Measurements from ENCODE around the gene MRAS. TPM values are rescaled to one million over a fixed set of nuclear protein-coding genes. Genes with fewer than 3 reads are reported as not detected.
"Not testable (repeated sequence)": the region's sequence is repeated elsewhere in the genome, so short reads cannot be mapped to it uniquely, and the experiment has no call there.

The MRAS gene
- total RNA-seq, 2 experiments from 2014 or later, result 0.10 to 0.19 TPM

- Mint-ChIP-seq H3K4me1 (ENCODE audit: low read depth) (no peaks in the 10 kb centered on the region), H3K4me3 (no peak overlapping the region), H3K27ac (no peak overlapping the region), H3K27me3 (no peaks in the 10 kb centered on the region), H3K36me3 (no peaks in the 10 kb centered on the region), H3K9me3 (no peaks in the 10 kb centered on the region)
- ChIA-PET CTCF (interaction anchor here (1.1 kb wide), 1 partner anchor 34 kb away, joined by 3 read pairs; the partner anchor contains the start of gene ESYT3), POLR2A (no interaction called here)
- intact Hi-C loops (cut with micrococcal nuclease), result no loop called here
- no peak for DNase-seq
Measured at GRCh38 chr3:138399766-138400165, 51.4 kb downstream of the MRAS start.

GRCh38 chr3:138400651-138401070, 52.3 kb downstream of the MRAS start:
- H3K4me1 Mint-ChIP-seq (ENCODE audit: low read depth), result no peaks in the 10 kb centered on the region
- H3K36me3 Mint-ChIP-seq, result no peaks in the 10 kb centered on the region
- DNase-seq, result no peak
- intact Hi-C loops (cut with micrococcal nuclease), result no loop called here
- ChIA-PET CTCF (no interaction called here), POLR2A (no interaction called here)
- H3K9me3 Mint-ChIP-seq, result no peaks in the 10 kb centered on the region
- H3K27me3 Mint-ChIP-seq, result no peaks in the 10 kb centered on the region
- no peak overlapping the region for H3K4me3 Mint-ChIP-seq
- H3K27ac Mint-ChIP-seq, result no peak overlapping the region

DNA sequence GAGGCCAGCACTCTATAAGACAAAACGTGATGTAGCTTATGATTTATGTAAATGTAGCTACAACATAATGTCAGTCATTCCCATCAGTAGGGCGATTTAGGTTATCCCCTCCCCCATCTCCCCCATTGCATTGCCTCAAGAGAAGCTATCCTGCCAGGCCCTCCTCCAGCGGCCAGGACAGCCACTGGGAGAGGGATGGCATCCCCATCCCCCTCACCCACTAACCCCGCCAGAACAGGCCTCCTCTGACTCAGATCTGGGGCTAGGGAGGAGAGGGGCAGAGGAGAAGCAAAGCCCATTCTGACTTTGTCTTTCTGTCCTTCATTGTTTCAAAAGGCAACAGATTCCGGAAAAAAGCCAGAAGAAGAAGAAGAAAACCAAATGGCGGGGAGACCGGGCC, 53.5 kb downstream of the MRAS start:
- H3K4me1 Mint-ChIP-seq (ENCODE audit: low read depth), result no peaks in the 10 kb centered on the region
- DNase-seq, result no peak
- H3K36me3 Mint-ChIP-seq, result no peaks in the 10 kb centered on the region
- no peak overlapping the region for H3K27ac Mint-ChIP-seq
- peaks cover 2% of the 10 kb centered on the region for H3K27me3 Mint-ChIP-seq
- no peak overlapping the region for H3K4me3 Mint-ChIP-seq
- ChIA-PET POLR2A (no interaction called here), CTCF (no interaction called here)
- intact Hi-C loops (cut with micrococcal nuclease), result no loop called here
- H3K9me3 Mint-ChIP-seq, result no peaks in the 10 kb centered on the region

DNA sequence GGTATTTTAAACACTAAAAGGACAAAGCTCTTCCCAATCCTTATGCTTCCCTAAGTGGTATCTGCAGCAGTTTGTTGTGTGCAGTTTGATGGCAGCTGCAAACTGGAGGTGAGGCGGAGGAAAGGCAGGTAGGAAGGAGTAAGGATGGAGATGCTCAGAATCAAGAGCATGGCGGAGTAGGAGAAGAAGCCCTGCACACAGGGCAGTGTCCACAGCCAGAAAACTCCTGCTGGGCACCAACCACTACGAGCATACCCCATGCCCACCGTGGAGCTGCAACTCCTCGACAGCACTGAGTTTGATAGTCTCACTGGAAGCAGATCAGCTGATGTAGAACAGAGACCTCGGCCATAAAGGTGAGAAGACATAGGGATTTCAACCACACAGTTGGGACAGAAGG, 55.7 kb downstream of the MRAS start:
- no peaks in the 10 kb centered on the region for H3K9me3 Mint-ChIP-seq
- H3K4me3 Mint-ChIP-seq, result no peak overlapping the region
- no peak overlapping the region for H3K27ac Mint-ChIP-seq
- DNase-seq, result no peak
- H3K4me1 Mint-ChIP-seq (ENCODE audit: low read depth), result no peaks in the 10 kb centered on the region
- H3K27me3 Mint-ChIP-seq, result peaks cover 2% of the 10 kb centered on the region
- no peaks in the 10 kb centered on the region for H3K36me3 Mint-ChIP-seq
- POLR2A ChIA-PET, result no interaction called here
- CTCF ChIA-PET, result interaction anchor here (1.1 kb wide), 1 partner anchor 285 kb away, joined by 3 read pairs; no protein-coding TSS in a partner anchor
- intact Hi-C loops (cut with micrococcal nuclease), result no loop called here

DNA sequence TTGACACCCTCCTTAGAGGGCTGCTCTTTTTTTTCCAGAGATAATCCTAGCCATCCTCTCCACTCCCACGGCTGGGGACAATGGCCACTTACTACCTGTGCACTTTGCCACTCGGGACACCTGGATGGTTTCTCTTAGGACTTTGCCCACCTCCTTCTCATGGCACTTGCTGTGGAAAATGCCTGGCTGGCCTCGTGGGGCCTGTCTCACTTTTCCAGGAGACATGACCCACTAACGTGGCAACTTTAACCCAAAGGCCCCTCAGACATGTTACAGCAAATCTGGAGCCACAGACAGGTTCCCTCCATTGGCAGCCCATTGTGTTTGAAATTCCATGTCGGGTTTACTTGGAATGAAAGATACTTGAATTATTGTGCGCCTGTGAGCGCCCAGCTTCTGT, 56.6 kb downstream of the MRAS start:
- ChIA-PET POLR2A (no interaction called here), CTCF (interaction anchor here (1.2 kb wide), 1 partner anchor 12 kb away, joined by 5 read pairs; no protein-coding TSS in a partner anchor)
- peaks cover 2% of the 10 kb centered on the region for H3K27me3 Mint-ChIP-seq
- H3K9me3 Mint-ChIP-seq, result no peaks in the 10 kb centered on the region
- no peak overlapping the region for H3K27ac Mint-ChIP-seq
- no peaks in the 10 kb centered on the region for H3K36me3 Mint-ChIP-seq
- DNase-seq, result no peak
- H3K4me1 Mint-ChIP-seq (ENCODE audit: low read depth), result no peaks in the 10 kb centered on the region
- intact Hi-C loops (cut with micrococcal nuclease), result no loop called here
- no peak overlapping the region for H3K4me3 Mint-ChIP-seq

- Mint-ChIP-seq H3K27me3 (peaks cover 2% of the 10 kb centered on the region), H3K4me1 (ENCODE audit: low read depth) (no peaks in the 10 kb centered on the region), H3K36me3 (no peaks in the 10 kb centered on the region), H3K27ac (no peak overlapping the region), H3K4me3 (no peak overlapping the region), H3K9me3 (no peaks in the 10 kb centered on the region)
- CTCF ChIA-PET, result interaction anchor here (1.2 kb wide), 1 partner anchor 12 kb away, joined by 5 read pairs; no protein-coding TSS in a partner anchor
- intact Hi-C loops (cut with micrococcal nuclease), result no loop called here
- POLR2A ChIA-PET, result no interaction called here
- DNase-seq, result no peak
Measured at GRCh38 chr3:138405486-138405885, 57.1 kb downstream of the MRAS start.

DNA sequence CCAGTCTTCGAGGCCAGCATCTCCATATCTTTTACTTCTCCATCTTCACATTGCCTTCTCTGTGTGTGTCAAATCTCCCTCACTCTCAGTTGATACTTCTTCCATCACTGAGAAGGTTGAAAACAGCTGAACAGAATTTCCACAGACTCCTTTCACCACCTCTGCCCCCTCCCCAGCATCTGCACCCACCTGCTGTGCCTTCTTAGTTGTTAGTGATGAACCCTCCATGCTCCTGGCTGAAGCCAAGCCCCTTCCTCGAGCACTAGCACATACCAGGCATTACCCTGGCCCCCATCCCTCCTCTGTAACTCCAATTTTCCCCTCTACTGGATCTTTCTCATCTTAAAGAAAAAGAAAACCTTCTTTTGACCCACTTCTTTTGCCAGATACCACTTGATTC, 58.2 kb downstream of the MRAS start:
- Mint-ChIP-seq H3K36me3 (no peaks in the 10 kb centered on the region), H3K27me3 (peaks cover 2% of the 10 kb centered on the region), H3K27ac (no peak overlapping the region), H3K9me3 (no peaks in the 10 kb centered on the region), H3K4me1 (ENCODE audit: low read depth) (no peaks in the 10 kb centered on the region), H3K4me3 (no peak overlapping the region)
- intact Hi-C loops (cut with micrococcal nuclease), result no loop called here
- POLR2A ChIA-PET, result no interaction called here
- CTCF ChIA-PET, result interaction anchor here (1.5 kb wide), 1 partner anchor 517 kb away, joined by 3 read pairs; no protein-coding TSS in a partner anchor
- DNase-seq, result no peak

GRCh38 chr3:138407236-138407907, 59.0 kb downstream of the MRAS start:
- H3K27me3 Mint-ChIP-seq, result peaks cover 2% of the 10 kb centered on the region
- DNase-seq, result no peak
- POLR2A ChIA-PET, result no interaction called here
- H3K4me3 Mint-ChIP-seq, result no peak overlapping the region
- no peaks in the 10 kb centered on the region for H3K4me1 Mint-ChIP-seq (ENCODE audit: low read depth)
- CTCF ChIA-PET, result interaction anchor here (1.5 to 2.2 kb wide), 2 partner anchors 10 to 516 kb away, joined by 3 to 14 read pairs; no protein-coding TSS in a partner anchor
- H3K9me3 Mint-ChIP-seq, result no peaks in the 10 kb centered on the region
- H3K27ac Mint-ChIP-seq, result no peak overlapping the region
- H3K36me3 Mint-ChIP-seq, result no peaks in the 10 kb centered on the region
- intact Hi-C loops (cut with micrococcal nuclease), result no loop called here

GRCh38 chr3:138408751-138409570, 60.6 kb downstream of the MRAS start:
- Mint-ChIP-seq H3K4me1 (ENCODE audit: low read depth) (no peaks in the 10 kb centered on the region), H3K27me3 (peaks cover 2% of the 10 kb centered on the region), H3K36me3 (no peaks in the 10 kb centered on the region), H3K4me3 (no peak overlapping the region), H3K9me3 (no peaks in the 10 kb centered on the region), H3K27ac (no peak overlapping the region)
- POLR2A ChIA-PET, result no interaction called here
- DNase-seq, result no peak
- CTCF ChIA-PET, result interaction anchor here (2.2 kb wide), 1 partner anchor 9 kb away, joined by 14 read pairs; no protein-coding TSS in a partner anchor
- intact Hi-C loops (cut with micrococcal nuclease), result no loop called here

DNA sequence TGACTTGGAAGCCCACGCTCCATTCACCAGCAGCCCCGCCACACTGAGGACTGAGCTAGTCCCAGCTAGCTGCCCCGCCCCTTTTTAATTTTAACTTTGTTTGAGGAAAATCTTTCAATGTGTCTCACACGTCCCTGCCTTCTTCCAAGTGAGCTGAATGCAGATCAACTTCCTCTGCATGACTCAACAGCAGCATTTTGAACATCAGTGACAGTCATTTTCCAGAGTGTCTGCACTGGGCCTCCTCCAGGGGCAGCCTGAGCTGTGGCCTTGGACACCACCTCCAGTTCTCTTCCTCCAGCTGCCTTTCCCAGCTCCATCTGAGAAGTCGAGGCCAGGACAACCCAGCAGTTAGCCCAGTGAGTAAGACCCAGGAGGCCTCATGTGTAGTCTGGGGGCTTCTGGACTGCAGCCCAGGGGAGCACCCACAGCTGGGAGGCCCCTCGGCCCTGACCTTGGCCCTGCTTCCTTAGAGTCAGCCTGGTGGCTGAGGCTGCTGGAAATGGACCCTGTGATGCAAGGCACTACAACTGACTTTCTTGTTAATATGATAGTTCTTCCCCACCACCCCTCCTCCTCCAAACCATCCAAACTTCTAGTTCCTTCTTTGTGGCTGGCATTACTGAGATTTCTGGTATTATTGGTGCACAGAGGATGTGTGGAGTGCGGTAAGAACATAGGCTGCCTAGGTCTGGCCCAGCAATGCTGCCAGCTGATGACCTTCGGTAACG, 64.6 kb downstream of the MRAS start:
- Mint-ChIP-seq H3K27me3 (peaks cover 3% of the 10 kb centered on the region), H3K27ac (no peak overlapping the region), H3K9me3 (no peaks in the 10 kb centered on the region), H3K4me1 (ENCODE audit: low read depth) (no peaks in the 10 kb centered on the region), H3K4me3 (no peak overlapping the region), H3K36me3 (no peaks in the 10 kb centered on the region)
- intact Hi-C loops (cut with micrococcal nuclease), result loop anchor here (10.0 kb wide), 1 partner anchor 228 kb away; the partner anchor contains the start of gene ARMC8
- ChIA-PET CTCF (interaction anchor here (0.6 to 1.7 kb wide), 3 partner anchors 503 to 968 kb away, joined by 3 to 7 read pairs (median 4); no protein-coding TSS in a partner anchor), POLR2A (no interaction called here)
- DNase-seq, result no peak

DNA sequence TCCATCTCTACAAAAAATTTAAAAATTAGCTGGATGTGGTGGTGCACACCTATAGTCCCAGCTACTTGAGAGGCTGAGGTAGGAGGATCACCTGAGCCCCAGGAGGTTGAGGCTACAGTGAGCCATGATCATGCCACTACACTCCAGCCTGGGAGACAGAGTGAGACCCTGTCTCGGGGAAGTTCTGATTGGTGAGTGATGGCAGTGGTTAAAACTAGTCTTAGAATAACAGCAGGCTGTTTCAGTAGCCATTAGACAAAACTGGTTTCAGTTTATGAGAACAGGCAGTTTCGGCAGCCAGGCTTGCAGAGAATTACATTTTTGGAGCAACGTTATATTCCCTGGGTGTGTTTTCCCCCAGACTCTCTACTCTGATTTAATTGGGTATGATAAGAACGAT, 67.9 kb downstream of the MRAS start:
- H3K4me3 Mint-ChIP-seq; H3K27me3 Mint-ChIP-seq; H3K4me1 Mint-ChIP-seq (ENCODE audit: low read depth); POLR2A ChIA-PET; DNase-seq; H3K9me3 Mint-ChIP-seq; H3K36me3 Mint-ChIP-seq; H3K27ac Mint-ChIP-seq: not testable (repeated sequence)
- CTCF ChIA-PET, result interaction anchor here (0.6 to 5.4 kb wide), 7 partner anchors 10 to 696 kb away, joined by 3 to 52 read pairs (median 5); partner anchors contain the start of gene ESYT3
- intact Hi-C loops (cut with micrococcal nuclease), result loop anchor here (10.0 kb wide), 1 partner anchor 231 kb away; the partner anchor contains the start of gene ARMC8

- H3K4me3 Mint-ChIP-seq, result no peak overlapping the region
- no peaks in the 10 kb centered on the region for H3K36me3 Mint-ChIP-seq
- H3K27me3 Mint-ChIP-seq, result peaks cover 9% of the 10 kb centered on the region
- no peak overlapping the region for H3K27ac Mint-ChIP-seq
- peak; percentile 74 for DNase-seq
- peaks cover 2% of the 10 kb centered on the region for H3K9me3 Mint-ChIP-seq
- H3K4me1 Mint-ChIP-seq (ENCODE audit: low read depth), result no peaks in the 10 kb centered on the region
- intact Hi-C loops (cut with micrococcal nuclease), result loop anchor here (1.0 to 10.0 kb wide), 2 partner anchors 233 to 506 kb away; partner anchors contain the start of gene ARMC8
- ChIA-PET CTCF (interaction anchor here (0.6 to 5.4 kb wide), 38 partner anchors 9 to 1311 kb away, joined by 3 to 52 read pairs (median 4); partner anchors contain the start of genes CEP70 and ESYT3), POLR2A (no interaction called here)
Measured at GRCh38 chr3:138417559-138417982, 69.2 kb downstream of the MRAS start.
